ENCODE measurements around the gene INHBA. TPM values are rescaled to one million over a fixed set of nuclear protein-coding genes. Genes with fewer than 3 reads are reported as not detected.

INHBA gene
- total and polyA plus RNA-seq, 2 donors (not counting 3 experiments of a cell fraction or from before 2014, with no cell fraction given) = 22.9 to 23.2 TPM

GRCh38 chr7:41652267-41652666, 50.6 kb downstream of the INHBA start:
- POLR2A ChIA-PET = no interaction called here
- Histone ChIP-seq H3K4me3 (replicated peaks in 1 of 3; ENCODE audit: insufficient read depth in 1 of 3, low read depth in 1 of 3, low read length in 3 of 3) (no peak overlapping the region), H3K36me3 (ENCODE audit: control insufficient read depth in 2 of 2, extremely low read depth in 1 of 2, insufficient read depth in 2 of 2, low read length in 2 of 2) (no peaks in the 10 kb centered on the region), H3K79me2 (ENCODE audit: control insufficient read depth, insufficient read depth, low read length) (no peaks in the 10 kb centered on the region), H3K27me3 (ENCODE audit: control insufficient read depth in 2 of 2, insufficient read depth in 2 of 2, low read length in 2 of 2) (no peaks in the 10 kb centered on the region), H4K20me1 (replicated peaks; ENCODE audit: control insufficient read depth, extremely low read depth, insufficient read depth, low read length) (no peaks in the 10 kb centered on the region), H3K27ac (ENCODE audit: insufficient read depth, low read depth, low read length) (no peak overlapping the region), H3K9me1 (replicated peaks; ENCODE audit: control insufficient read depth, extremely low read depth, insufficient read depth, low read length) (no peaks in the 10 kb centered on the region), H2AFZ (ENCODE audit: low read depth, low read length) (no peak overlapping the region), H3K4me2 (ENCODE audit: insufficient read depth, low read length) (no peak overlapping the region), H3K9ac (replicated peaks; ENCODE audit: extremely low read depth, insufficient read depth, low read length) (no peak overlapping the region), H3K4me1 (ENCODE audit: control insufficient read depth, extremely low read depth, insufficient read depth, low read length) (peaks cover 5% of the 10 kb centered on the region), H3K9me3 (replicated peaks; ENCODE audit: control insufficient read depth, insufficient read depth, low read length) (no peaks in the 10 kb centered on the region)
- FAIRE-seq (no peak), DNase-seq (ENCODE audit: low read depth, low spot score) (no peak)
- BruUV-seq (replicated peaks) = no TSS peak
- intact Hi-C loops (cut with micrococcal nuclease) (no loop called here), dilution Hi-C loops (cut with MboI; ENCODE audit: extremely low pct_ligation_motif_present, low sequenced_read_pairs) (no loop called here)
- CTCF ChIA-PET = no interaction called here
- TF ChIP-seq CTCF (IDR thresholded peaks at IDR 0.05; ENCODE audit: extremely low read depth in 1 of 2, insufficient read depth in 1 of 2, low read depth in 1 of 2, low read length in 2 of 2) = no peak
- no peak for TF ChIP-seq EZH2 (IDR thresholded peaks at IDR 0.05; ENCODE audit: borderline replicate concordance, low read depth, low read length, severe bottlenecking)
- no peak for TF ChIP-seq MYC (IDR thresholded peaks at IDR 0.05; ENCODE audit: low read depth, low read length)
- no peak for TF ChIP-seq FOS (IDR thresholded peaks at IDR 0.05; ENCODE audit: borderline replicate concordance, insufficient read depth, low read length)
- no peak for TF ChIP-seq MAX (IDR thresholded peaks at IDR 0.05; ENCODE audit: insufficient read depth, insufficient read length)
- TF ChIP-seq GATA2 (IDR thresholded peaks at IDR 0.05; ENCODE audit: insufficient read depth, insufficient read length, low read depth, low read length) = no peak
- TF ChIP-seq POLR2A (IDR thresholded peaks at IDR 0.05; ENCODE audit: low read depth, low read length) = no peak
